ENCODE data around the gene PRMT2.
A peak's percentile ranks its signal among the peaks of the same experiment; 100 is the strongest.
"Not testable (repeated sequence)": the region's sequence is repeated elsewhere in the genome, so short reads cannot be mapped to it uniquely, and the experiment has no call there.

Gene PRMT2

DNA sequence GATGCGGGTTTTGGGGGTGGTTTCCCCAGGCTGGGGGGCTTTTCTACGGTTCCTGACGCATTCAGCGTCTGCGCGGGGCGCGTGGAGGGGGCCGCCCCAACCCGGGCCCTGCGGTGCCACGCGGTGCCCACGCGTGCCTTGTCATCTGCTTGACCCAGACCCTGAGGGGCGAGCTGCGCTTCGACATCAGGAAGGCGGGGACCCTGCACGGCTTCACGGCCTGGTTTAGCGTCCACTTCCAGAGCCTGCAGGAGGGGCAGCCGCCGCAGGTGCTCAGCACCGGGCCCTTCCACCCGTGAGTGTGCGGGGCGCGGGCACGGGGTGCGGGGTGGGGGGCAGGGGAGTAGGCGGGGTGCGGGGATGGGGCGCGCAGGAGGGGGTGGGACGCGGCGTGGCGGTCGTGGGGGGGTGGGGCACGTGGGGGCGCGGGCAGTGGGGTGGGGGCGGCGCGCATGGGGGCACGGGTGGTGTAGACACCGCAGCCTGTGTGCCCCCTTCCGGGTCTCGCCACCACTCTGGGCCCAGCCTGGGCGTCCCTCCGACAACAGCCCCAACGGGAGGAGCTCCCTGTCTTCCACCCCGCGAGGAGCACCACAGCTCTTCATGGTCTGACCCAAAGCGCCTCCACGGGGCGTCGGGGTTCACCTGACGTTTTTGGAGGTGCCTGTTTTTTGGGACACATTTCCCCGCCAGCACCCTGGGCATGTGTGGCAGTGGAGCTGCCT is 26.3 kb downstream of the PRMT2 start:
- ATAC-seq (replicated peaks) (peak; percentile 49), DNase-seq (no peak)
- Mint-ChIP-seq H3K9me3 (no peaks in the 10 kb centered on the region), H3K36me3 (ENCODE audit: insufficient read depth) (peaks cover 29% of the 10 kb centered on the region), H3K4me3 (peak overlapping the region; percentile 53), H3K4me1 (ENCODE audit: low read depth in 2 of 2) (peaks cover 15 to 18% of the 10 kb centered on the region in 2 donors), H3K27me3 (no peaks in the 10 kb centered on the region), H3K27ac (peak overlapping the region in 1 of 2 donors; percentile 35)

DNA sequence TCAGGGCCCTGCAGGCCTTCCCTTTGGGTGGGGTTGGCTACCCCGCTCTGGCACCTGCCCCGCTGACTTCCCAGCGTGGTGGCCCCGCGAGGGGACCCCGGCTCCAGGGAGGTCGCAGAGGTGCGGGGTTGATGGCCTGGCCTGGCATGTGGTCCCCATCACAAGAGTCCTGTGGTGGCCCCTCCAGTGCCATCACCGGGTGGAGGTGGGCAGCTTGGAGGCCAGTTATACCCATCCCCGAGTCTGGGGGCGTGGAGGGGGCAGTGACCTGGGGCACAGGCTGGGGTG is 26.8 kb downstream of the PRMT2 start:
- no peak overlapping the region for H3K4me3 Mint-ChIP-seq
- no peaks in the 10 kb centered on the region for H3K27me3 Mint-ChIP-seq
- no peaks in the 10 kb centered on the region for H3K9me3 Mint-ChIP-seq
- peaks cover 29% of the 10 kb centered on the region for H3K36me3 Mint-ChIP-seq (ENCODE audit: insufficient read depth)
- H3K27ac Mint-ChIP-seq = peak overlapping the region in 1 of 2 donors; percentile 35
- peaks cover 13 to 17% of the 10 kb centered on the region in 2 donors for H3K4me1 Mint-ChIP-seq (ENCODE audit: low read depth in 2 of 2)
- DNase-seq = no peak
- ATAC-seq (replicated peaks) = no peak

DNA sequence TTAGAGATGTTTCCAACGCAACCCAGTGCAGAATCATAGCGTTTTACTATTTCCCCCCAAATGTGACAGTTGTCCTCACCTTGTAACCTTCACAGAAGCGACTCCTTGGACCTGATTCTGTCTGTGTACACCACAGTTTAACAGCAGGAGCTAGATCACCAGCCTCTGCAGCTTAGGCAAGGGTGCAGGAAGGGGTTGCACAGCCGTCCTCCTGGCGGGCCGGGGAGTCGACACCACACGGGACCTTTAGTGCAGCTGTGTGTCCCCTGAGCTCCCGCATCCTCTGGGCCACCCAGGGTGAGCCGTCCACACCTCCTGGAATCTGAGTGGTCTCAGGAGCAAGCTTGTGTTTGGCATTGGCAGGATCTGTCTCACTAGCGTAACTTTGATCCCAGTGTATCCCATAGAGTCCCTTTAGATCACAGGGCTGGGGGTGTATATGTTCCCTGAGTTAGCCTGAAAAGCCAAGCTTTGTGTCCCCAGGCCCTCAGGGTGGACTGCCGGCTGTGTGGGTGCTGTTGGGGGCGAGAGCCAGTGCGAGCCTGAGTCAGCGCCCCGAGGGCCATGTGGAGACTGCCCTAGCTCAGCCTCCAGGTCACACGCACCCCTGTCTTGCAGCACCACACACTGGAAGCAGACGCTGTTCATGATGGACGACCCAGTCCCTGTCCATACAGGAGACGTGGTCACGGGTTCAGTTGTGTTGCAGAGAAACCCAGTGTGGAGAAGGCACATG is 27.5 kb downstream of the PRMT2 start:
- ATAC-seq (replicated peaks) = no peak

DNA sequence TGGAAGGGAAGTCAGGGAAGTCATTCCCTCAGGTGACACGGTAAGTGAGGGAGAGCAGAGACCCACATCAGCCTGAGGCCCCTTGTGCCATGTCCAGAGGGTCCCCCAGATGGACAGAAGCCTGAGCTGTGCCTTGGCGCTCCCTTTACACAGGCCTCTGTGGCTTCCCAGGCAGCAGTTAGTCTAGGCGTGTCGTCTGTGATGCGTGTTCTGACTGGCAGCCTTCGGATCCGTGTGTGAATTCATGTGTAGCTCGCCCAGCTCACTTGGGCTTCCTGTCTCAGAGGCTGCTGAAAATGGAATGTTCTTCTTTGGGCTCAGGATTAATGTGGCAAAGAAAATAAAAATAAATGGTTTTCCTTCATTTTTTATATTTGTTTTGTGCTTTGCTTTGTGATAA is 28.3 kb downstream of the PRMT2 start:
- H3K36me3 Mint-ChIP-seq (ENCODE audit: insufficient read depth) = peaks cover 28% of the 10 kb centered on the region
- peak overlapping the region in 1 of 2 donors; percentile 52 for H3K27ac Mint-ChIP-seq
- H3K27me3 Mint-ChIP-seq = no peaks in the 10 kb centered on the region
- no peak overlapping the region for H3K4me3 Mint-ChIP-seq
- no peak for DNase-seq
- no peaks in the 10 kb centered on the region for H3K9me3 Mint-ChIP-seq
- H3K4me1 Mint-ChIP-seq (ENCODE audit: low read depth in 2 of 2) = peaks cover 9% of the 10 kb centered on the region in 2 donors
- no peak for ATAC-seq (replicated peaks)

More for the DNA sequence above, 27.5 kb downstream of the PRMT2 start:
- H3K4me1 Mint-ChIP-seq (ENCODE audit: low read depth in 2 of 2) = peaks cover 11 to 14% of the 10 kb centered on the region in 2 donors
- no peaks in the 10 kb centered on the region for H3K27me3 Mint-ChIP-seq
- H3K9me3 Mint-ChIP-seq = no peaks in the 10 kb centered on the region
- H3K36me3 Mint-ChIP-seq (ENCODE audit: insufficient read depth) = peaks cover 29% of the 10 kb centered on the region
- no peak for DNase-seq
- peak overlapping the region in 1 of 2 donors; percentile 52 for H3K27ac Mint-ChIP-seq
- H3K4me3 Mint-ChIP-seq = no peak overlapping the region

DNA sequence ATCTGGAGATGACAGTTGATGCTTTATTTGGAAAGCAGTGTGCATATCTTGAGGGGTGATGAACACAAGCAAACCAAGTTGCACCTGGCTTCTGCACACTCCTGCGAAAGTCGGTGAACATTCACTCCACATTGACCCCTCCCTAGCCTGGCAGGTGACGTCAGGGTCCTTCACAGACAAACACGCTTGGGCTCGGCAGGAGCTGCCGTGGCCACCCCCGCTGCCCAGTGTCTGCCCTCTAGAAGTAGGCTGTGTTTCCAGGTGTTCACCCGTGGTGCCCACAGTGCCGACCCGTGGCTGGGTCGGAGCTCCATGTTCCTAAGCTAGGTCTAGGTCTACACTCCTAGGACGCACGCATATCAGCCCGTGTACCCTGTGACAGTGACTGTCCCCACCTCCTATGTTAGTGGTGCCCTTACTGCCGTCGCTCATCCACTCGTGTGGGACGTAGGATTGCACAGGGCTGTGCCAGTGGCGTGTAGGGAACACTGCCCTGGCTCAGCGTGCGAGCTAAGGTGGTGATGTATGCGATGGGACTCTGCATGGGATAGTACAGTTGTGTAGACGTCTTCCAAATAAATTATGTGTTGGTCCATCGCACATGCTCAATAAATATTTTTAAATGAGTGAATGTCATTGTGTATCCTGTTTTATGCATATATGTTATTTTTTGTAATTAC is 29.0 kb downstream of the PRMT2 start:
- no peak overlapping the region for H3K4me3 Mint-ChIP-seq
- no peak overlapping the region for H3K27ac Mint-ChIP-seq
- H3K9me3 Mint-ChIP-seq = no peaks in the 10 kb centered on the region
- H3K36me3 Mint-ChIP-seq (ENCODE audit: insufficient read depth) = peaks cover 24% of the 10 kb centered on the region
- peaks cover 6 to 8% of the 10 kb centered on the region in 2 donors for H3K4me1 Mint-ChIP-seq (ENCODE audit: low read depth in 2 of 2)
- ATAC-seq (replicated peaks) = no peak
- DNase-seq = no peak
- H3K27me3 Mint-ChIP-seq = no peaks in the 10 kb centered on the region

DNA sequence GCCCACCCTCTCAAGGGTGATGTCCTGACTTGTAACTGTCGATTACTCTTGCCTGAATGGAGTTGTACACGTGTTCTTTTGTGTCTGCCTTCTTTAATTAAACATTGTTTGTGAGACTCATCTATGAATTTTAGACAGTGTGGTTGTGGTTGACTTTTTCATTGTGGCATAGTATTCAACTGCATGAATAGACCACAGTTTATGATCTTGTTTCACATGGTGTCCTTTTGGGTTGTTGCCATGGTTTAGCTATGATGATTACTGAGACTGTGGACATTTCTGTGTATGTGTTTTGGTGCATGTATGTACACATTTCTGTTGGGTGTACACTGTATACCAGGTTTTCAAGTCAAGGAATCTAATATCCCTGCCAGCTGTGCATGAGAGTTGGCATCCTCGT is 30.1 kb downstream of the PRMT2 start:
- Mint-ChIP-seq H3K4me3 (peak overlapping the region in 1 of 2 donors; percentile 14), H3K36me3 (ENCODE audit: insufficient read depth) (peaks cover 24% of the 10 kb centered on the region), H3K4me1 (ENCODE audit: low read depth in 2 of 2) (peaks cover 6 to 7% of the 10 kb centered on the region in 2 donors)

DNA sequence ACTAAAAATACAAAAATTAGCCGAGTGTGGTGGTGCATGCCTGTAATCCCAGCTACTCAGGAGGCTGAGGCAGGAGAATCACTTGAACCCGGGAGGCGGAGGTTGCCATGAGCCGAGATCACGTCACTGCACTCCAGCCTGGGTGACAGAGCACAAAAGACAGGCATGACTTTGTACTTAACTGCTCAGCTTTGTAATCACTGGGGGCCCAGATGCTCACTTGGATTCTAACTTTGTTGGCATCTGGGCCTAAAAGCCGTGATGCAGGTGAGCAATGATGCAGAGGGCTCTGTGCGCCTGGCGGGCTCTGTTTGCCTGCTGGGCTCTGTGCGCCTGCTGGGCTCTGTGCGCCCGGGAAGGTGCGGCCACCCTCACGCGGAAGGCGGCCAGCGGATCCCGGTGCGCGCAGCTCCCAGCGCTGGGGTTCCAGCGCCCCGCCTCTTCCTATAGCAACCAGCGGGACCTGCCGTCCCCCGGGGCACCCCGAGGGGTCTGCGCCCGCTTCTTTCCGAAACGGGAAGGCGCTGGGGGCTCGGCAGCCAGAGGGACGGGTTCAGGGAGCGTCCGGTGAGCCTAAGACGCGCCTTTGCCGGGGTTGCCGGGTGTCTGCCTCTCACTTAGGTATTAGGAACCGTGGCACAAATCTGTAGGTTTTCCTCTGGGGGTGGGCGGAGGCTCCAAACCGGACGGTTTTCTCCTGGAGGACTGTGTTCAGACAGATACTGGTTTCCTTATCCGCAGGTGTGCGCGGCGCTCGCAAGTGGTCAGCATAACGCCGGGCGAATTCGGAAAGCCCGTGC is 31.7 kb downstream of the PRMT2 start:
- Mint-ChIP-seq H3K27me3 (no peaks in the 10 kb centered on the region), H3K4me1 (ENCODE audit: low read depth in 2 of 2) (peaks cover 4 to 6% of the 10 kb centered on the region in 2 donors), H3K4me3 (peak overlapping the region; percentile 69 to 79), H3K9me3 (no peaks in the 10 kb centered on the region), H3K27ac (no peak overlapping the region), H3K36me3 (ENCODE audit: insufficient read depth) (peaks cover 18% of the 10 kb centered on the region)
- ATAC-seq (replicated peaks) = peak; percentile 37
- no peak for DNase-seq

More for the DNA sequence above, 30.1 kb downstream of the PRMT2 start:
- Mint-ChIP-seq H3K27ac (peak overlapping the region in 1 of 2 donors; percentile 29), H3K27me3 (no peaks in the 10 kb centered on the region), H3K9me3 (no peaks in the 10 kb centered on the region)
- DNase-seq (no peak), ATAC-seq (replicated peaks) (no peak)

DNA sequence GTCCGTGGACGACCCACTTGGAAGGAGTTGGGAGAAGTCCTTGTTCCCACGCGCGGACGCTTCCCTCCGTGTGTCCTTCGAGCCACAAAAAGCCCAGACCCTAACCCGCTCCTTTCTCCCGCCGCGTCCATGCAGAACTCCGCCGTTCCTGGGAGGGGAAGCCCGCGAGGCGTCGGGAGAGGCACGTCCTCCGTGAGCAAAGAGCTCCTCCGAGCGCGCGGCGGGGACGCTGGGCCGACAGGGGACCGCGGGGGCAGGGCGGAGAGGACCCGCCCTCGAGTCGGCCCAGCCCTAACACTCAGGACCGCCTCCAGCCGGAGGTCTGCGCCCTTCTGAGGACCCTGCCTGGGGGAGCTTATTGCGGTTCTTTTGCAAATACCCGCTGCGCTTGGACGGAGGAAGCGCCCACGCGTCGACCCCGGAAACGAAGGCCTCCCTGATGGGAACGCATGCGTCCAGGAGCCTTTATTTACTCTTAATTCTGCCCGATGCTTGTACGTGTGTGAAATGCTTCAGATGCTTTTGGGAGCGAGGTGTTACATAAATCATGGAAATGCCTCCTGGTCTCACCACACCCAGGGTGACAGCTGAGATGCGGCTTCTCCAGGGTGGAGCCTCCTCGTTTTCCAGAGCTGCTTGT is 32.4 kb downstream of the PRMT2 start:
- H3K4me1 Mint-ChIP-seq (ENCODE audit: low read depth in 2 of 2) = peaks cover 4 to 6% of the 10 kb centered on the region in 2 donors
- H3K27ac Mint-ChIP-seq = no peak overlapping the region
- H3K36me3 Mint-ChIP-seq (ENCODE audit: insufficient read depth) = peaks cover 18% of the 10 kb centered on the region
- no peaks in the 10 kb centered on the region for H3K9me3 Mint-ChIP-seq
- peak overlapping the region; percentile 69 to 79 for H3K4me3 Mint-ChIP-seq
- no peak for DNase-seq
- peak; percentile 31 for ATAC-seq (replicated peaks)
- H3K27me3 Mint-ChIP-seq = peaks cover 0 to 1% of the 10 kb centered on the region in 2 donors

DNA sequence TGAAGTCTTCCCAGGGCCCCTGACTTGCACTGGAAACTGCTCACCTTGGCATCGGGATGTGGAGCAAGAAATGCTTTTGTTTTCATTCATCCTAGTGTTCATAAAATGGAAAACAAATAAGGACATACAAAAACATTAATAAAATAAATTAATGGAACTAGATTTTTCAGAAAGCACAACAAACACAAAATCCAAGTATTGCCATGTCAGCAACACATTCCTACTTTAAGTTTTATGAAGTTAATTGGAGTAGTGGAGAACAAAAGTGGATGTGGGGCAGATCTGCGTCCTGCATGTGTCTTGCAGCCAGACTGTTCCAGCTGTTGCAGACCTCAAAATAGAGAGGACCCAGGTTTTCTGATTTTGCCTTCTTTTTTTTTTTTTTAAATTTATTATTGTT is 32.9 kb downstream of the PRMT2 start:
- no peak for ATAC-seq (replicated peaks)
- H3K27ac Mint-ChIP-seq = no peak overlapping the region
- peaks cover 4% of the 10 kb centered on the region in 2 donors for H3K4me1 Mint-ChIP-seq (ENCODE audit: low read depth in 2 of 2)
- no peaks in the 10 kb centered on the region for H3K9me3 Mint-ChIP-seq
- peak overlapping the region; percentile 69 to 79 for H3K4me3 Mint-ChIP-seq
- peaks cover 0 to 6% of the 10 kb centered on the region in 2 donors for H3K27me3 Mint-ChIP-seq
- DNase-seq = no peak
- peaks cover 13% of the 10 kb centered on the region for H3K36me3 Mint-ChIP-seq (ENCODE audit: insufficient read depth)

DNA sequence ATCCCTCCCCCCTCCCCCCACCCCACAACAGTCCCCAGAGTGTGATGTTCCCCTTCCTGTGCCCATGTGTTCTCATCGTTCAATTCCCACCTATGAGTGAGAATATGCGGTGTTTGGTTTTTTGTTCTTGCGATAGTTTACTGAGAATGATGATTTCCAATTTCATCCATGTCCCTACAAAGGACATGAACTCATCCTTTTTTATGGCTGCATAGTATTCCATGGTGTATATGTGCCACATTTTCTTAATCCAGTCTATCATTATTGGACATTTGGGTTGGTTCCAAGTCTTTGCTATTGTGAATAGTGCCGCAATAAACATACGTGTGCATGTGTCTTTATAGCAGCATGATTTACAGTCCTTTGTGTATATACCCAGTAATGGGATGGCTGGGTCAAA is 33.4 kb downstream of the PRMT2 start:
- H3K27ac Mint-ChIP-seq; H3K27me3 Mint-ChIP-seq; ATAC-seq (replicated peaks); H3K4me1 Mint-ChIP-seq (ENCODE audit: low read depth in 2 of 2); H3K4me3 Mint-ChIP-seq; DNase-seq; H3K9me3 Mint-ChIP-seq: not testable (repeated sequence)
- H3K36me3 Mint-ChIP-seq (ENCODE audit: insufficient read depth) = peaks cover 12% of the 10 kb centered on the region

DNA sequence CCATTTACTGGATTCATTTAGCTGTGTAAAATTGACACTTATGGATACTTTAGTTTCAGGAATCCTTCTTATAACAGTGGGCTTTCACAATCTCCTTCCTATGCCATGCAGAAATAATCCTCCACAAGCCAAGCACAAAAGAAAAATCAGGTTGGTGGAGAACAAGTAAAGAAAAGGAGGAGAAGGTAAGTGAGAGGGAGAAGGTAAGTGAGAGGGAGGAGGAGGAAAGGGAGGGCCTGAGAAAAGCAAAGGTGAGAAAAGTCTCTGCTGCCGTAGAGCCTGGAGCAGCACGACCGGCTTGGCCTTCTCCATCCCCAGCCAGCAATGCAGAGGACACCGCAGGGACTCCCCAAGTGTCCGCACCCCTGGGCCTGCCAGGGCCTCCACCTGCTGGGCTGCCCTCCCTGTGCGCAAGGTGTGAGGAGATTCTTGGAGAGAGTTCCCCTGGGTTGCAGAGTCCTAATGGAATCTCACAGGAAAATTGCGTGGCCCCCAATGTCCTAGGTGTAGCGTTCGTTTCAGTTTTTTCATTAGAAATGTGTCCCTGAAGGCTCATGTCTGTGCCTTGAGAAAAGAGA is 39.0 kb downstream of the PRMT2 start:
- Mint-ChIP-seq H3K9me3 (no peaks in the 10 kb centered on the region), H3K36me3 (ENCODE audit: insufficient read depth) (no peaks in the 10 kb centered on the region), H3K27me3 (peaks cover 0 to 6% of the 10 kb centered on the region in 2 donors), H3K4me3 (no peak overlapping the region), H3K27ac (no peak overlapping the region), H3K4me1 (ENCODE audit: low read depth in 2 of 2) (no peaks in the 10 kb centered on the region)
- ATAC-seq (replicated peaks) (no peak), DNase-seq (no peak)

DNA sequence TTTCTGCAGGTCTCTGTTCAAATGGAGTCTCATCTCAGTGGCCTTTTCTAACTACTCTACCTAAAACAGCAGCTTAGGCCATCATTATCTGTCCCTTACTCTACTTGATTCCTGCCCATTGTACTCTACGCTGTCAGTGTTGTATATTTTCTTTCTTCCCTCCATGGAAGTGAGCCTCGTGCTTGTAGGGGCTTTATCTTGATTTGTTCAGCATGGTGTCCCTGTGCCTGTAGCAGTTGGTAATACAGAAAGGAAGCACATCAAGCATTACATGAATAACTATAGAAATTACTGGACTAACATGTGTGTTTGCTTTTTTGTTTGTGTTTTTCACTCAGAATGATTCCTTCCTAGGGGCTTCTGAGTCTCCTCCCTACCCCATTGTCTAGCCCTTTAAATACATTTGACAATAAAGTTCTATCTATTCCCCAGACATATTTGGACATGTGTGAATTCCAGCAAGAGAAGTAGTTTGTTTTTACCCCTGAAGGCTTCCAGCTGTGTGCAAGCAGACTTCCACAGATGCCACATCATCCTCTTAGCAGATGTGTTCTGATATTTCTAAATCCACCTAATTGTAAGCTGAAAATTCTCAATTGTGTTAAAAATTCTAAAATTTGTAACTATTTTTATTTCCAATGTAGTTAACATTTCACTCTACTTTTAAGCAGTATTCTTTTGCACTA is 40.3 kb downstream of the PRMT2 start:
- H3K9me3 Mint-ChIP-seq = no peaks in the 10 kb centered on the region
- no peak overlapping the region for H3K27ac Mint-ChIP-seq
- H3K4me1 Mint-ChIP-seq (ENCODE audit: low read depth in 2 of 2) = no peaks in the 10 kb centered on the region

More for the DNA sequence above, 40.3 kb downstream of the PRMT2 start:
- ATAC-seq (replicated peaks) (no peak), DNase-seq (no peak)
- Mint-ChIP-seq H3K4me3 (no peak overlapping the region), H3K27me3 (peaks cover 8 to 11% of the 10 kb centered on the region in 2 donors), H3K36me3 (ENCODE audit: insufficient read depth) (no peaks in the 10 kb centered on the region)
